ENCODE measurements around the gene ZNF575. TPM values are rescaled to one million over a fixed set of nuclear protein-coding genes. Genes with fewer than 3 reads are reported as not detected.

Gene ZNF575, protein sequence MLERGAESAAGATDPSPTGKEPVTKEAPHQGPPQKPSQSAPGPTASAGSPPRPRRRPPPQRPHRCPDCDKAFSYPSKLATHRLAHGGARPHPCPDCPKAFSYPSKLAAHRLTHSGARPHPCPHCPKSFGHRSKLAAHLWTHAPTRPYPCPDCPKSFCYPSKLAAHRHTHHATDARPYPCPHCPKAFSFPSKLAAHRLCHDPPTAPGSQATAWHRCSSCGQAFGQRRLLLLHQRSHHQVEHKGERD
- under 0.01 and 0.28 TPM in 2 replicates for total RNA-seq

DNA sequence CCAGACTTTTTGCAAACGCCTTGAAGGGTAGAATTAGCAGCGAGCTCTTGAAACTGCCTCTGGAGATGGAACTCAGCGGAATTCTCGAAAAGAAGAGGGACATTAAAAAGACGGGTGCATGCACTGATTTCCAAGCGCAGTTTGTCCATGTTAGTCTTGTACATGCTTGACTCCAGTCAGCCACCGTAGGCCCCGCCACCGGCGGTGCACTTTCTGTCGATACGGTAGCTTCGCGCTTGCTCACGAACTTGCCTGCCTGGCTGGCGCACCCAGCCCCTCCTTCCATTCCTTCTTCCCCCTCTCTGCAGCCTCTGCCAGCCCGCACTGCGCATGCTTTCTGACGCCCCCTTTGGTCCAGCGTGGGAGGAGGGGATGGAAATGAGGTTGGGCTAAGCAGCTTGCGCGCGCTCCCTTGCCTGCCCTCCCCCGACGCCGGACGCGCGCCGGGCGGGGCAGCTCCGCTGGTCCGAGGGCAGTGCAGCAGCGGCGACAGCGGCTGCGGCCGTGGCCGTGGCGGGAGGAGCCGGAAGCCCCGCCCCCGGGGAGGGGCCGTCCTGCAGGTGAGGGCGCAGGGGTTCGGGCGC lies at the start of gene ZNF575:
Gene ZNF575, plus strand, starts transcription at position 227 of the 584 bp plus-strand sequence. CDS start 1,235 bp downstream, outside the sequence.

DNA sequence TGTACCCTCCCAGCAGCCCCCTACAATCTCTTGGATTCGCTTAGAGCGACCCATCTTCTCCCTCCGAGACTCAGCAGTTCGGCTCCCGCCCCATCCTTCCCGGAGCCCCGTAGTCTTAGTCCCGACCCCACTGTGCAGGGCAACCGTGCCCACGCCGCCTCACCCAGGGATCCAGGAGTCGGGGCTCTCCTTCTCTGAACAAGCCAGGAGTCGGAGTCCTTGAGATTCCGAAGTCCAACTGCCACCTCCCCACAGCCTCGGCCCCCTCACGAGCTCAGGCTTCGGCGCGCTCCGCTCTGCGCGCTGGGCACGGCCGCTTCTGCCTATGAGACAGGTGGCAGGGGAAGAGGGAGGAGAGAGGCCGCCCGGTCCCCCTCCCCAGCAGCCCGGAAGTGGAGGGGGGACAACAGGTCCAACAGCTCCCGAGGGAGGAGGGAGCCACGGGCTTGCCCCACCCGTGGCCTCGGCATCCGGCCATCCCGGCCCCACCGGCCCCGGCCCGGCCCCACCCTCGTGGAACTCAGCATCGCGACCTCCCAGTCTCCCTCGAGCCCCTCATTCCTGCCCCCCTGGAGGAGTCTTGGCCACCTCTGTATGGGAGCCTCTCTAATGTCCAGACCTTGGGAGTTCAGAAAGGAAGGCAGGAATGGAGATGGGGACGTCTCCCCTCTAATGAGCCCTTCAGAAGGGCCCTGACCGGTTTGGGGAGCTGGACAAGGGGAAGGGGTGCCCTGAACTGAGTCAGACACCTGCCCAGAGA lies 28.4 kb upstream of the ZNF575 start, which contains the start of gene PHLDB3:
Gene PHLDB3, minus strand, starts transcription at position 321 of the 760 bp plus-strand sequence. CDS start 628 bp downstream, outside the sequence.

DNA sequence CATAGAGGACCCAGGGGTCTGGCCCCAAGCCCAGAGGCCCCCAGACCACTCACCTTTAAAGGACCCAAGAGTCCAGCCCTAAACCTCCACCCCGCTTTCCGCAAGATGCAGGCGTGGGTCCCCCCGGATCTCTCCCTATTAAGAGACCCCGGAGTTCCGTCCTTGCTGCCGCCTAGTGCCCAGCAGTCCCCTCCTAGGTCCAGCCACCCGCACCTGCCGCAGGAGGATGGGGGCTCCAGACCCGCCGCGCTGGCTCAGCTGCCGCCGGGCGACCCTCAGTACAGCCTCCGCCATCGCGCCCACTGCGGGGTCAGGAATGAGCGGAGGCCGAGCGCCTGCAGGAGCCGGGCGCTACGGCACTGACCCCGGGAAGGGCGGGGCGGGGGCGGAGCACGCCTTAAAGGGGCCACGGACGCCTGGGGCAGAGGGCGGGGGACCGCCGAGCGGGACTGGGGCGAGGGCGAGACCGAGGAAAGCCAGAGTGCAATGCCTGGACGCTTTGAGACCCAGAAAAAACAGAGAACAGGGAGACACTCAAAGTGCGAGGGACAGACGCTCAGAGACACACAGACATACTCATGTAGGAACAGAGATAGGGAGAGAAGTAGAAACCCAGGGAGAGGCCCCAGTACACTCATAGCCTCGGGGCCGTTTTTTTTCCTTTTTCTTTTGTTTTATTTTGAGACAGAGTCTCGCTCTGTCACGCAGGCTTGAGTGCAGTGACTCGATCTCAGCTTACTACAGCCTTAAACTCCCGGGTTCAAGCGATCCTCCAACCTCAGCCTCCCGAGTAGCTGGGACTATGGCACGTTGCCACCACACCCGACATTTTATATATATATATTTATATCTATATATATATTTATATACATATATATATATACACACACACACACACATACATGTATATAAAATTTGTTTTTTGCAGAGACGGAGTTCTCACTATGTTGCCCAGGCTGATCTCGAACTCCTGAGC lies 5.8 kb upstream of the ZNF575 start, which contains the start of gene ETHE1:
Gene ETHE1, minus strand, starts transcription at position 318 of the 976 bp plus-strand sequence. Its CDS starts 24 bp downstream, at position 294.

DNA sequence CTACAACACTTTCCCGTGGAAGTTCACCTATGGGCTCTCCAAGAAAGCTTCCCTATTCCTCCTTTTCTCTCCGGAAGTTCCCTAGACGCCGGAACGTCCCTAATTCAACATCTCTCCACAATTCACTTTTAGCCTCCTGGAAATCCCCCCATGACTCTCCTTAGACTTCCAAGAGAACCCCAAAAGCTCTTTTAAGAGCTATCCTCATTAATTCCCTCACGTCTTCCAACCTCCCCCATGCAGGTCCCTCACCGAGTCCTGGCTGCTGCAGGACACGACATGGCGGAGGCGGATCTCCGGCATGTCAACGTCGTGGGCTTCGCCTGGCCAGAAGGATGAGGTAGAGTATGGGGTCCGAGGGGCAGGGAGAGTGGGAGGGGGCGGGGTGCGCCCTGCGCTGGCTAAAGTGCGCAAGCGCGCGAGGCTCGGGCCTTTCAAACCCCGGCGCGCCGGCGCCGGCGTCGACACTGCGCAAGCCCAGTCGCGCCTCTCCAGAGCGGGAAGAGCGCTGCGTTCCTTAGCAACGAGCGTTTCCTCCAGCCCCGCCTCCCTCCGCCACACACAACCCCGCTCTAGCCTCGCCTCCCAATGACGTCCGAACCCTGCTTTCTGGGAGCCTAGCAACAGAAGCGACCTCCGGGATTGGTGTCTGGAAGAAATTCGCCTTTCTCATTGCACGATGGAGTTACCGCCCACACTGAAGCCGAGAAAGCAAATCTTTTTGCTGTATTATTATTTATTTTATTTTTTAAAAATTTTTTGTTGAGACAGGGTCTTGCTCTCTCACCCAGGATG lies 42.4 kb downstream of the ZNF575 start, which contains the start of the genes PINLYP and XRCC1:
Gene PINLYP, plus strand, starts transcription at position 646 of the 795 bp plus-strand sequence. CDS start 1,391 bp downstream, outside the sequence.
Gene XRCC1, minus strand, starts transcription at position 372 of the 795 bp plus-strand sequence. Its CDS starts 69 bp downstream, at position 303.

Other genes with a start within 250 kb of the ZNF575 start
- gene CD177, start 179.5 kb upstream of the ZNF575 start, total RNA-seq = under 0.01 and 0.28 TPM in 2 replicates
- not detected in 2 replicates for gene TEX101, start 118.3 kb upstream of the ZNF575 start, total RNA-seq
- under 0.01 and 0.28 TPM in 2 replicates for gene LYPD3, start 67.6 kb upstream of the ZNF575 start, total RNA-seq
- 10.5 and 22.3 TPM in 2 replicates for gene PHLDB3, start 28.4 kb upstream of the ZNF575 start, total RNA-seq
- gene ETHE1, start 6.0 kb upstream of the ZNF575 start, total RNA-seq = 75.3 and 94.1 TPM in 2 replicates
- 13.0 and 19.4 TPM in 2 replicates for gene XRCC1, start 42.3 kb downstream of the ZNF575 start, total RNA-seq
- 2.0 and 2.5 TPM in 2 replicates for gene PINLYP, start 42.6 kb downstream of the ZNF575 start, total RNA-seq
- gene IRGQ, start 62.9 kb downstream of the ZNF575 start, total RNA-seq = 14.9 and 19.9 TPM in 2 replicates
- 9.6 and 14.6 TPM in 2 replicates for gene ZNF576, start 63.4 kb downstream of the ZNF575 start, total RNA-seq
- gene SRRM5, start 78.9 kb downstream of the ZNF575 start, total RNA-seq = not detected in 2 replicates
- gene ZNF428, start 86.4 kb downstream of the ZNF575 start, total RNA-seq = 28.2 and 35.0 TPM in 2 replicates
- gene CADM4, start 106.7 kb downstream of the ZNF575 start, total RNA-seq = 4.2 and 6.8 TPM in 2 replicates
- 92.2 and 136 TPM in 2 replicates for gene PLAUR, start 137.0 kb downstream of the ZNF575 start, total RNA-seq
- gene IRGC, start 182.9 kb downstream of the ZNF575 start, total RNA-seq = not detected in 2 replicates
- 4.8 and 6.8 TPM in 2 replicates for gene SMG9, start 221.8 kb downstream of the ZNF575 start, total RNA-seq
- gene KCNN4, start 247.8 kb downstream of the ZNF575 start, total RNA-seq = 3.8 and 4.5 TPM in 2 replicates